Spleen (tissue), 11 donors: ENCODE measurements around the gene NDOR1. TPM values are rescaled to one million over a fixed set of nuclear protein-coding genes. Genes with fewer than 3 reads are reported as not detected.

Experiments
- DNase-seq: peaks from one replicate; pipeline ENCODE4 v3.0.0-alpha.2; 2020
- H3K27ac ChIP-seq, 8 donors: fragments of 200-600 bp; sonication (generic) in 7 of 8; 1 replicate in 4 of 8; 2 replicates in 4 of 8; pipeline versions ENCODE4 v1.5.0 to v1.8.0; 2016 to 2021; ENCODE audit warnings: inconsistent platforms in 4 of 8, mild to moderate bottlenecking in 4 of 8, moderate library complexity in 1 of 8
- H3K27me3 ChIP-seq, 7 donors: fragments of 200-600 bp; sonication (generic) in 6 of 7; replicated peaks in 1 of 7; 1 replicate in 4 of 7; 2 replicates in 3 of 7; pipeline versions ENCODE4 v1.5.0 to v1.8.0; 2016 to 2021; ENCODE audit warnings: inconsistent platforms in 3 of 7, mild to moderate bottlenecking in 1 of 7
- H3K36me3 ChIP-seq, 6 donors: fragments of 200-600 bp; sonication (generic) in 5 of 6; 1 replicate in 4 of 6; 2 replicates in 2 of 6; pipeline versions ENCODE4 v1.5.0 to v1.8.0; 2016 to 2021; ENCODE audit warnings: inconsistent platforms in 2 of 6
- H3K4me1 ChIP-seq, 6 donors: fragments of 200-600 bp; sonication (generic) in 5 of 6; 1 replicate in 3 of 6; 2 replicates in 3 of 6; pipeline versions ENCODE4 v1.5.0 to v1.8.0; 2016 to 2021; ENCODE audit warnings: inconsistent platforms in 3 of 6
- H3K4me3 ChIP-seq, 8 donors: fragments of 200-600 bp; sonication (generic) in 7 of 8; 1 replicate in 4 of 8; 2 replicates in 4 of 8; pipeline versions ENCODE4 v1.5.0 to v1.8.0; 2016 to 2021; ENCODE audit warnings: inconsistent platforms in 4 of 8, mild to moderate bottlenecking in 4 of 8, moderate library complexity in 2 of 8
- H3K9me3 ChIP-seq, 8 donors: fragments of 200-600 bp; sonication (generic) in 7 of 8; 1 replicate in 4 of 8; 2 replicates in 4 of 8; pipeline versions ENCODE4 v1.5.0 to v1.8.0; 2016 to 2021; ENCODE audit warnings: inconsistent platforms in 4 of 8
- POLR2A ChIP-seq, 3 donors: fragments of 450-650 bp; IDR thresholded peaks; one replicate each; pipeline ENCODE4 v1.5.1; 2017; ENCODE audit warnings: antibody characterized with exemption in 3 of 3, mild to moderate bottlenecking in 1 of 3
- POLR2AphosphoS5 ChIP-seq, 3 donors: sonication (generic); formaldehyde crosslinking; IDR thresholded peaks; one replicate each; pipeline ENCODE4 v1.5.1; 2017; ENCODE audit warnings: antibody characterized with exemption in 3 of 3
- WGBS, 5 donors: extraction: QIAGEN DNeasy Blood & Tissue Kit in 3 of 5; methylation state at CpG; one replicate each; pipeline versions ENCODE4 v1.1.5 to v1.1.7; 2013 to 2018; 5-methylcytosine and 5-hydroxymethylcytosine counted together
- intact Hi-C: fragments of 100-400 bp; cut with DNase I; formaldehyde crosslinking; loops from one replicate; pipeline ENCODE4 v1.15.0; 2023; ENCODE audit warnings: low total_unique reads
- polyA plus RNA-seq, 3 donors: library from polyadenylated mRNA; stranded (reverse); fragments of 200-250 nt; gene quantifications; one replicate each; pipeline ENCODE4 v1.2.1, GENCODE V29; 2013
- total RNA-seq, 7 donors: library from RNA; depleted of rRNA in 3 of 7; stranded (reverse); fragments of >200 nt in 3 of 7; fragmentation: NEBNext Ultra II Directional in 4 of 7; extraction: Animal tissue kit (Norgen Biotek cat#: 25700) in 4 of 7; gene quantifications; one replicate each; pipeline versions ENCODE4 v1.1.0 to v1.2.1, GENCODE V29; 2016 to 2021
- TF ChIP-seq, protein P1 (sequence below), 11 experiments: fragments of 200-600 bp in 7 of 11; fragments of 450-650 bp in 4 of 11; sonication (generic) in 4 of 11; IDR thresholded peaks in 8 of 11; conservative IDR thresholded peaks in 3 of 11; 1 replicate in 7 of 11; 2 replicates in 4 of 11; pipeline versions ENCODE4 v1.4.0 to v1.8.0; 2016 to 2021; ENCODE audit warnings: antibody characterized with exemption in 11 of 11, inconsistent platforms in 4 of 11, mild to moderate bottlenecking in 1 of 11
- donor health status: healthy with polysubstance abuse.
- donor health status: DM: no; HTN: no; CAD: no; lungs with moderate emphysema.
- donor health status: DM: no; HTN: no; CAD: no.
- donor health status: Bipolar disorder and iron deficiency.
- donor health status: healthy.
- donor health status: DM: no; HTN: no; CAD: no.
- donor health status: DM: yes; HTN: yes; CAD: no.

Gene NDOR1
- total and polyA plus RNA-seq, 10 donors: 6.3 to 28.7 (median 19.5) TPM

DNA sequence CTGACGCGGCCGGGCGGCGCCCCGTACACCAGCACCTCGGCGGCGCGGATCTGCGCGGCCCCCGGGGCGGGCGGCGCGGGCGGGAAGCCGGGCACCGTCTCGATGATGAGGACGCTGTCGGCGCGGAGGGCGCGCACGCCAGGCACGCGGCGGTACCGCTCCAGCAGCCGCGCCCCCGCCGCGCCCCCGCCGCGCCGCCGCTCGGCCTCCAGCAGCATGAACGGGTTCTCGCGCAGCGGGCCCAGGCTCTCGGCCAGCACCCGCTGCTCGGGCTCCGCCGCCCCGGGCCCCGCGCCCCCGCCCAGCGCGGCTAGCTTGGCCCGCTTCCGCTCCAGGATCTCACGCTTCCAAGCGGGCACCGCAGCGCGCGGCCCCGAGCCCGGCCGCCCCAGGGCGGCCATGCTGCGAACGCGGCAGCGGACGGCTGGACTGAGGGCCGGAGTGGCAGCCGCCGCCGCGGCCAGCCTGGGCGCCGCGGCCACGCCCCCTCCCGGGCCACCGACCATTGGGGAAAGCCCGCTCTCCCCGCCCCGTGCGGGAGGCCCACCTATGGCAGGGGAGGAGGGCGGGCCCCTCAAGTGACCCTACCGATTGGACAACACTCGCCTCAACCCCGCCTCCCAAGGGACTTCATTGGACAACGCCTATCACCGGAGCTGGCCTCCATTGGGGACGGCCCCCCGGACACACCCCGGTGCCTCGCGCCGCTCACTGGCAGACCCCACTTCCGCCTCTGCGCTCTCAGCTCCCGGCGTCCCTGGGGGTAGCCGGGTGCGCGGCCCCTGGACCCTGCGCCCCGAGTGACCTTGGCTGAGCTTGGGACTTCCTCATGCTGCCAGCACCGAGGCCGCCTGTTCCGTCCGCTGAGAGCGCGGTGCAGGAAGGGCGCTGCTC lies 4.9 kb upstream of the NDOR1 start, which contains the start of gene TPRN:
TSS of gene TPRN (minus strand) at position 431 of the 894 bp plus-strand sequence. CDS start at position 401, 30 bp downstream.
- peak; percentile 99 for DNase-seq
- intact Hi-C loops: no loop called here
- TF ChIP-seq POLR2A (IDR thresholded peaks at IDR 0.05): peak; percentile 50 to 83 (median 58)
- peak; percentile 97 to 98 (median 98) for TF ChIP-seq POLR2AphosphoS5 (IDR thresholded peaks at IDR 0.05)
- TF ChIP-seq, protein P1, sequence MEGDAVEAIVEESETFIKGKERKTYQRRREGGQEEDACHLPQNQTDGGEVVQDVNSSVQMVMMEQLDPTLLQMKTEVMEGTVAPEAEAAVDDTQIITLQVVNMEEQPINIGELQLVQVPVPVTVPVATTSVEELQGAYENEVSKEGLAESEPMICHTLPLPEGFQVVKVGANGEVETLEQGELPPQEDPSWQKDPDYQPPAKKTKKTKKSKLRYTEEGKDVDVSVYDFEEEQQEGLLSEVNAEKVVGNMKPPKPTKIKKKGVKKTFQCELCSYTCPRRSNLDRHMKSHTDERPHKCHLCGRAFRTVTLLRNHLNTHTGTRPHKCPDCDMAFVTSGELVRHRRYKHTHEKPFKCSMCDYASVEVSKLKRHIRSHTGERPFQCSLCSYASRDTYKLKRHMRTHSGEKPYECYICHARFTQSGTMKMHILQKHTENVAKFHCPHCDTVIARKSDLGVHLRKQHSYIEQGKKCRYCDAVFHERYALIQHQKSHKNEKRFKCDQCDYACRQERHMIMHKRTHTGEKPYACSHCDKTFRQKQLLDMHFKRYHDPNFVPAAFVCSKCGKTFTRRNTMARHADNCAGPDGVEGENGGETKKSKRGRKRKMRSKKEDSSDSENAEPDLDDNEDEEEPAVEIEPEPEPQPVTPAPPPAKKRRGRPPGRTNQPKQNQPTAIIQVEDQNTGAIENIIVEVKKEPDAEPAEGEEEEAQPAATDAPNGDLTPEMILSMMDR (IDR thresholded peaks at IDR 0.05 in 8 of 11, conservative IDR thresholded peaks at IDR 0.05 in 3 of 11): peak in 4 of 11 experiments; percentile 24 to 48 (median 34)

GRCh38 chr9:137201205-137201868 lies 4.2 kb upstream of the NDOR1 start:
- peak overlapping the region; percentile 82 to 95 (median 88) for H3K27ac ChIP-seq
- no peaks in the 10 kb centered on the region for H3K9me3 ChIP-seq
- H3K4me3 ChIP-seq: peak overlapping the region; percentile 58 to 78 (median 62)
- H3K36me3 ChIP-seq: no peaks in the 10 kb centered on the region
- intact Hi-C loops: no loop called here
- H3K4me1 ChIP-seq: peaks cover 38 to 88% (median 74%) of the 10 kb centered on the region in 6 donors
- TF ChIP-seq POLR2A (IDR thresholded peaks at IDR 0.05) (no peak), POLR2AphosphoS5 (IDR thresholded peaks at IDR 0.05) (no peak)
- no peak for DNase-seq
- peaks cover 0 to 9% (median 0%) of the 10 kb centered on the region in 7 donors for H3K27me3 ChIP-seq
- WGBS, 5 donors: 22 to 42% (median 25%) methylated on average over 15 to 23 of the region's 23 CpGs

More for the DNA sequence above, 4.9 kb upstream of the NDOR1 start, which contains the start of gene TPRN:
- H3K4me3 ChIP-seq: peak within 1 kb of the TSS; percentile 58 to 78 (median 62)
- H3K9me3 ChIP-seq: no peaks in the 10 kb centered on the region
- peak within 1 kb of the TSS; percentile 82 to 95 (median 88) for H3K27ac ChIP-seq
- H3K4me1 ChIP-seq: peaks cover 36 to 88% (median 67%) of the 10 kb centered on the region in 6 donors
- H3K36me3 ChIP-seq: no peaks in the 10 kb centered on the region
- WGBS, 5 donors: 0 to 1% (median 1%) methylated on average over 29 to 118 of the region's 118 CpGs
- H3K27me3 ChIP-seq: peaks cover 0 to 9% (median 0%) of the 10 kb centered on the region in 7 donors

DNA sequence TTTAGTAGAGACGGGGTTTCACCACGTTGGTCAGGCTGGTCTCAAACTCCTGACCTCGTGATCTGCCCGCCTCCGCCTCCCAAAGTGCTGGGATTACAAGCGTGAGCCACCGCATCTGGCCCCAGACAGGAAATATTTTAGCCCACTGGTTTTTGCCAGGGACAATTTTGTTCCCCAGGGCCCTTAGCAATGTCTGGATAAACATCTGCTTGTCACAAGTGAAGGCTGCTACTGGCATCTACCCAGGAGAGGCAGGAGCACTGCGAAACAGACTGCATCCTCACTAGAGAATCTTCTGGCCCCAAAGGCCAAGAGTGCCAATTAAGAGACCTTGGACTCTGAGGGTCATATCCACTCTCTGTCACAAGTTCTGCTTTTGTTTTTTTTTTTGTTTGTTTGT lies 2.5 kb upstream of the NDOR1 start:
- peaks cover 0 to 10% (median 0%) of the 10 kb centered on the region in 6 donors for H3K36me3 ChIP-seq
- H3K27ac ChIP-seq: no peak overlapping the region
- H3K27me3 ChIP-seq: peaks cover 0 to 9% (median 0%) of the 10 kb centered on the region in 7 donors
- intact Hi-C loops: no loop called here
- H3K9me3 ChIP-seq: no peaks in the 10 kb centered on the region
- H3K4me1 ChIP-seq: peaks cover 44 to 88% (median 81%) of the 10 kb centered on the region in 6 donors
- no peak overlapping the region for H3K4me3 ChIP-seq
- no peak for DNase-seq
- TF ChIP-seq POLR2AphosphoS5 (IDR thresholded peaks at IDR 0.05) (no peak), POLR2A (IDR thresholded peaks at IDR 0.05) (no peak)
- TF ChIP-seq, protein P1 (IDR thresholded peaks at IDR 0.05 in 8 of 11, conservative IDR thresholded peaks at IDR 0.05 in 3 of 11): no peak
- WGBS, 5 donors: 76 to 85% (median 84%) methylated on average over 8 of the region's 8 CpGs

DNA sequence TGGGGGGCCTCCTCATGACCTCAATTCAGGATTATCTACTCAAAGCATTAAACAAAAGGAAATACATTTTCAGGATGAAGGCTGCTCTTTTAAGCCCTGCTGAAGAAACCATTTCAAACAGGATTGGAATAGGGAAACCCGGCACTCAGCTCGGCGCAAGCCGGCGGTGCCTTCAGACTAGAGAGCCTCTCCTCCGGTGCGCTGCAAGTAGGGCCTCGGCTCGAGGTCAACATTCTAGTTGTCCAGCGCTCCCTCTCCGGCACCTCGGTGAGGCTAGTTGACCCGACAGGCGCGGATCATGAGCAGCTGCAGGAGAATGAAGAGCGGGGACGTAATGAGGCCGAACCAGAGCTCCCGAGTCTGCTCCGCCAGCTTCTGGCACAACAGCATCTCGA lies 772 bp upstream of the NDOR1 start:
- DNase-seq: no peak
- H3K4me3 ChIP-seq: peak overlapping the region; percentile 79 to 99 (median 97)
- H3K27me3 ChIP-seq: peaks cover 0 to 1% (median 0%) of the 10 kb centered on the region in 7 donors
- H3K36me3 ChIP-seq: peaks cover 0 to 27% (median under 1%) of the 10 kb centered on the region in 6 donors
- H3K9me3 ChIP-seq: no peaks in the 10 kb centered on the region
- H3K27ac ChIP-seq: peak overlapping the region; percentile 77 to 94 (median 88)
- intact Hi-C loops: loop anchor here (2.0 kb wide), 1 partner anchor 18 kb away; the partner anchor contains the start of gene RNF208
- TF ChIP-seq POLR2AphosphoS5 (IDR thresholded peaks at IDR 0.05) (no peak), POLR2A (IDR thresholded peaks at IDR 0.05) (no peak)
- TF ChIP-seq, protein P1 (IDR thresholded peaks at IDR 0.05 in 8 of 11, conservative IDR thresholded peaks at IDR 0.05 in 3 of 11): no peak
- peaks cover 36 to 71% (median 64%) of the 10 kb centered on the region in 6 donors for H3K4me1 ChIP-seq
- WGBS, 5 donors: 18 to 45% (median 21%) methylated on average over 9 to 21 of the region's 21 CpGs
